DMS 273 (cell line): ENCODE data around the gene NAXE.
"Not testable (repeated sequence)": the region's sequence is repeated elsewhere in the genome, so short reads cannot be mapped to it uniquely, and the experiment has no call there.

Experiments
- DNase-seq: peaks from one replicate; lab custom pipeline; 2025; ENCODE audit not compliant: unreplicated experiment; lab: John Stamatoyannopoulos, UW

The NAXE gene

DNA sequence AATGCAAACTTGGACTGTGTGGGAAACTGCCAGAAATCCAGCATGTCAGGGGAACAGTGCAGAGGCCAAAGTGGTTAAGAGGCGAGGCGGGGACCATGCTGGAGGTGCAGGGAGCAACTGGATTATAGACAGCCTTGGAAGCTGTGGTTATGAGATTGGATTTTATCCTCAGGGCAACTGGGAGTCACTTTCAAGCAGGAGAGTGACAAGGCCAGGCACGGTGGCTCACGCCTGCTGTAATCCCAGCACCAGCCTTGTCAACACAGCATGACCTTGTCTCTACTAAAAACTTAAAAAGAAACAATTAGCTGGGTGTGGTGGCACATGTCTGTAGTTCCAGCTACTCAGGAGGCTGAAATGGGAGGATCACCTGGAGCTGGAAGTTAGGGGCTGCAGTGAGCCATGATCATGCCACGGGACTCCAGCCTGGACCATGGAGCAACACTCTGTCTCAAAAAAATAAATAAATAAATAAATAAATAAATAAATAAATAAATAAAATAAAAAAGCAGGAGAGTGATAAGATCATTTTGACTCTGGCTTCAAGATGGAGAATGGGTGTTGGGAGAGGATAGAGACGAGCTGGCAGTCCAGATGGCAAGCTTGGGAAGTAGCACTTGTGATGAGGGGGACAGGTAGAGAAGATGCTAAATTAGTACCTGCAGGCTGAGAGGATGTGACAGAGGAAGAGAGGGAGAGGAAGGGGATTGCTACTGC, 31.2 kb downstream of the NAXE start:
- DNase-seq: no peak

DNA sequence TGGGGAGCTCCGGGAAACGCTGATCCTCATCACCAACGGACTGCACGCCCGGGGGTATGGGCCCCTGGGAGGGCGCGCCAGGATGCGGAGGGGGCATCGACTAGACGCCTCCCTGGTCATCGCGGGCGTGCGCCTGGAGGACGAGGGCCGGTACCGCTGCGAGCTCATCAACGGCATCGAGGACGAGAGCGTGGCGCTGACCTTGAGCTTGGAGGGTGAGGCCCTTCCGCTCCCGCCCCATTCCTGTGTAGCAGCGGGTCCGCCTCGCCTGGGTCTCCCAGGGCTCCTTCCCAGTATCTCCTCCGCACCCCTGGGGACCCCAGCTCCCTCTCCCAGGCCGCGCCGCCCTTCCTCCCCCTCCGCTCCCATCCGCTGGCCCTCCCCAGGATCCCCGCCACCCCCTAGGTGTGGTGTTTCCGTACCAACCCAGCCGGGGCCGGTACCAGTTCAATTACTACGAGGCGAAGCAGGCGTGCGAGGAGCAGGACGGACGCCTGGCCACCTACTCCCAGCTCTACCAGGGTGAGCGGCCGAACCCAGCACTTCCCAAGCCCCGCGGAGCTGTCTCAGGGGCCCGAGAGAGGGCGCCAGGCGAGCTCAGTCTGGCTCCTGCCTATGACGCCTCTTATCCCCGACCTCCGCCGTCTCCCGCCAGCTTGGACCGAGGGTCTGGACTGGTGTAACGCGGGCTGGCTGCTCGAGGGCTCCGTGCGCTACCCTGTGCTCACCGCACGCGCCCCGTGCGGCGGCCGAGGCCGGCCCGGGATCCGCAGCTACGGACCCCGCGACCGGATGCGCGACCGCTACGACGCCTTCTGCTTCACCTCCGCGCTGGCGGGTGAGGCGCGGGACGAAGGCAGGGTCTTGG, 32.6 kb downstream of the NAXE start:
- DNase-seq: peak; percentile 89

DNA sequence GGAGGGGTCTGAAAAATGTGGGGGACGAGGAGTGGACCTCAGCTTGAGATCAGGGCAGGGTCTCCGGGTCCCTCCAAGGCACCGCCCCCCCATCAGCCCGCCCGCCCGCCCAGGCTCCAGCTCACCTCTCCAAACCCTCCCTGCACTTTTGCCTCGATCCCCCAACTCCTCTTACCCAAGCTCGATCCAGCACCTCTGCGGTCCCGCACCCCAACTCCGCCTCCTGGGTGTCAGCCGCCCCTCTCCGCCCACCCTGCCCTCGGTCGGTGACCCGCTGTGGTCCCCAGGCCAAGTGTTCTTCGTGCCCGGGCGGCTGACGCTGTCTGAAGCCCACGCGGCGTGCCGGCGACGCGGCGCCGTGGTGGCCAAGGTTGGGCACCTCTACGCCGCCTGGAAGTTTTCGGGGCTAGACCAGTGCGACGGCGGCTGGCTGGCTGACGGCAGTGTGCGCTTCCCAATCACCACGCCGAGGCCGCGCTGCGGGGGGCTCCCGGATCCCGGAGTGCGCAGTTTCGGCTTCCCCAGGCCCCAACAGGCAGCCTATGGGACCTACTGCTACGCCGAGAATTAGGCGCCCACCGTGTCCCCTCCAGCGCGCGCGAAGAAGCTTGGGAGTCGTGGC, 33.3 kb downstream of the NAXE start:
- DNase-seq: peak; percentile 59

DNA sequence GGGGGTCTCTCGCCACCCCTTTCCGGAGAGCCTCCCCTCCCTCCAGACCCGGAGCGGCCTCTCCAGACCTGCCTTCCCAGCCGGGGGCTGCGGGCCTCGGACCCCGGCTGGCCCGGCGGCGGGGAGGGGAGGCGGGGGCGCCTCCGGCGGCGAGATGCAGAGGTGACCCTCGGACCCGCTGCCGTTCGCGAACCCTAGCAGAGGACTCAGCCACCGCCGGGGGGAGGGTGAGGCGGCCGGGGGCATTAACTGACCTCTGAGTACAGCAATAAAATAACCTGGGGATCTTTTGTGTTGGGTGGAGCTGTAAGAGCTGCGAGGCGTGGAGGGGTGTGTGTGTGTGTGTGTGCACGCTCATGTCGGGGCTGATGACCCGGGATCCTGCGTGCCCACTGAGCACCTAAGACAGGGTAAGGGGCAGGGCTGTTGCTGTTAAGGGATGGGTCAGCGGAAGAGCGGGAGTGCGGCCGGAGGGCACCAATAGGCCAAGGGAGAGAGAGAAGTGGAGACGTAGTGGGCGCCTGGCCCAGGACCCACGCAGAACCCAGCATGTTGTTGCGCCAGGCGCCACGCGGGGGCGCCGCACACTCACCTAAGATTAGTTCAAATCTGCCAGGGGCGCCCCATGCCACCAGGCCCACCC, 34.0 kb downstream of the NAXE start:
- peak; percentile 84 for DNase-seq

DNA sequence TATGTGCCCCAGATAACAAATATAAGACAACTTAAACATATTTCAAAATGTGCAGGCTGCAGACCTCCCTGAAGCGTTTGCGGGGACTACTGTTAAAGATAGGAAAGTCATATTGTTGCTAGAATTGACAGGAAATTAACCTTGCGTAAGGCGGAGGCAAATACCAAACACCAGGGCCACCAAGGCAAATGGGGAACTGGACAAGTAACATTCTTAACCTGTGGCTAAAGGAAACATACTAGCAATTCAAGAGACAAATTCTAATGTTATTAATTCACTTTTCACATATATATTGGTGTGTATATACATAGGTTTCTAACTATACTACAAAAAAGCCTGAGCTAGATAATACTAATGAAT, 34.5 kb downstream of the NAXE start:
- DNase-seq: no peak

DNA sequence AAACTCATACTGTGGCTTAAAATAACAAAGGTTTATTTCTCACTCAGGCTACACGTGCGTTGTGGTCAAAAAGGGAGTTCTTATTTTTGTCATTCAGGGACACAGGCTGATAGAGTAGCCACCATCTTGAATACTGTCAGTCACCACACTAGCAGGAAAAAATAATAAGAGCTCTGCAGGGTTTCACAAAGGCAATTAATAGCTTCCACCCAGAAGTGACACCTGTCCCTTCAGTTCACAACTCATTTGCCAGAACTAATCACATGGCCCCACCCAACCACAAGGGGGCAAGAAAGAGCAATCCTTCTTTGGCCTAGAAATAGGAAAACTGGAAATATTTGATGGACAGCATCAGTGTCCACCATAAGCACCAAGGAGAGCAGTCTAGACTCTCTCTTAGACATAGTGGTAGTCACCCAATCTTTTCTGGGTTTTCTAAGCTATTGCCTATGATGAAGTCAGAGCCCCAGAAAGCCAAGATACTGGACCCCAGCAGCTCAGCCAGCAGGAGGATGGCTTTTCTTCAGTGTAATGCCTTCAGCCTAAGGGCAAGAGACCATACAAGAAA, 35.8 kb downstream of the NAXE start:
- DNase-seq: peak; percentile 82

DNA sequence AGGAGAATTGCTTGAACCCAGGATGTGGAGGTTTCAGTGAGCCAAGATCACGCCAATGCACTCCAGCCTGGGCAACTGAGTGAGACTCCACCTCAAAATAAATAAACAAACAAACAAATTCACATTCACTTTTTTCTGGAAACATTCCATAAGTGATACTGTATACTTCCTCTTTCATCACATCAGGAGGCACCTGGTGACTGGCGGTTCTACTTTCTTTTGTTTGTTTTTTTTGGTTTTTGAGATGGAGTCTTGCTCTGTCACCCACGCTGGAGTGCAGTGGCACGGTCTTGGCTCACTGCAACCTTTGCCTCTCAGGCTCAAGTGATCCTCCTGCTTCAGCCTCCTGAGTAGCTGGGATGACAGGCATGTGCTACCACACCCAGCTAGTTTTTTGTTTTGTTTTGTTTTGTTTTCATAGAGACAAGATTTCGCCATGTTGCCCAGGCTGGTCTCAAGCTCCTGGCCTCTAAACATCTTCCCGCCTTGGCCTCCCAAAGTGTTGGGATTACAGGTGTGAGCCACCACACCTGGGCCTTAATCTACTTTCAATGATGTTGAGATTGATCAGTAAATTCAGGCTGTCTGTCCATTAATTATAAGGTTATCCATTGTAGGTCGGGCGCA, 38.4 kb downstream of the NAXE start:
- no peak for DNase-seq

DNA sequence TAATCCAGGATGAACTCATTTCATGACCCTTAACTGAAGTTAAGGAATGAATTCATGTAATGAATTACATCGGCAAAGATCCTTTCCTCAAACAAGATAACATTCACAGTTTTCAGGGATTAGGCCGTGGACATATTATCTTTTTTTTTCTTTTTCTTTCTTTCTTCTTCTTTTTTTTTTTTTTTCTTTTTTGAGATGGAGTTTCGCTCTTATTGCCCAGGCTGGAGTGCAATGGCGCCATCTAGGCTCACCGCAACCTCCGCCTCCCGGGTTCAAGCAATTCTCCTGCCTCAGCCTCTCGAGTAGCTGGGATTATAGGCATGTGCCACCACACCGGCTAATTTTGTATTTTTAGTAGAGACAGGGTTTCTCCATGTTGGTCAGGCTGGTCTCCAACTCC, 39.6 kb downstream of the NAXE start:
- DNase-seq: not testable (repeated sequence)

DNA sequence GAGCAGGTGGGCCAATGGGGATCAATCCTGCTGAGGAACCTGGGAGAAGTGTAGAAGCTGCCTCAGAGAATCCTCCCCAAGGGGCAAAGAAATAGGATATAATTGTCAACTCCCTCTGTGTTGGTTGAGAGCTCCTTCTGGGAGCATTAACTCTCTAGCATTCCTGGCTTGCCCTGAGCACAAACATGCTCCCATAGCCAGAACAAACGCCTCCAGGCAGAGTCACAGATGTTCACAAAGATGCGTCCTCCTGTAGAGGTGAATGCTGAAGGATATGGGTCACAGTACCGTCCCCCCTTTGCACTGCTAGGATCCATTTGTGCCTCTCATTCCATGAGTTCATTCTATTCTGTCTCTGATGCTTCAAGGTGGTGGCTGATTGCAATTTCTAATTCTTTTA, 40.8 kb downstream of the NAXE start:
- DNase-seq: no peak

DNA sequence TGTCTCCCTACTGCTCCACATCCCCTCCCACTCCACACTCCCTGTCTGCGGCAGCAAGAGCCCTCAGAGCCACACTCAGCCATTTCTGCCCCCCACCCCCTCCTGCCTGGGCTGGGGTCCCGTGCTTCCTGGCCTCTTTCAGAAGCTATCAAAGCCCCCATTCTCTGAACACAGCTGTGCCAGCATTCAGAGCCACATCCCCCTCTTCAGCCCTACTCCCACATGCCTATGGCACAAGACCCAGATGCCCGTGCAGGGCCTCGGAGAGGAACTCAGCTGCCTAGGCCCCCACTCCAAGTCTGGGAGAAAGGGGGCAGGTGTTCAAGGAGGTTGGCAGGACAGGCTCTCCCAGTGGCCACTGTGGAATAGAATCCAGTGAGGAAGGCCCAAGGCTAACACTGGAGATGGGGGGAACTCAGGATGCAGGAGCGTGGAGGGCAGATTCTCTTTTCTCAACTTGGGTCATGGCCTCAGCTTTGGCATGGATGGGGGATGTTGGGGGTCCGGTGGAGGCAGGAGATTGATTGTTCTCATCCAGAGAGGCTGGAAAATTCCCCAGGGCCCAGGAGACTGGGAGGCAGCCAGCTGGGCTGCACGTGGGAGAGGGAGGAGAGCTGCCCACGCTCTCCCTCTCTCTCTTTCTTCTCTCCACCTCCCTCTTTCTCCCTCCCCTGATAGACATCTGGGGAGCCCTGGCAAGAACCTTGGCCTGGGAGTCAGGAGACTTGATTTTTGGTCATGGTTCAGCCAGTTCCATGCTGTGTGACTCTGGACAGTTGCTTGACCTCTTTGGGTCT, 46.8 kb downstream of the NAXE start:
- DNase-seq: peak; percentile 56

DNA sequence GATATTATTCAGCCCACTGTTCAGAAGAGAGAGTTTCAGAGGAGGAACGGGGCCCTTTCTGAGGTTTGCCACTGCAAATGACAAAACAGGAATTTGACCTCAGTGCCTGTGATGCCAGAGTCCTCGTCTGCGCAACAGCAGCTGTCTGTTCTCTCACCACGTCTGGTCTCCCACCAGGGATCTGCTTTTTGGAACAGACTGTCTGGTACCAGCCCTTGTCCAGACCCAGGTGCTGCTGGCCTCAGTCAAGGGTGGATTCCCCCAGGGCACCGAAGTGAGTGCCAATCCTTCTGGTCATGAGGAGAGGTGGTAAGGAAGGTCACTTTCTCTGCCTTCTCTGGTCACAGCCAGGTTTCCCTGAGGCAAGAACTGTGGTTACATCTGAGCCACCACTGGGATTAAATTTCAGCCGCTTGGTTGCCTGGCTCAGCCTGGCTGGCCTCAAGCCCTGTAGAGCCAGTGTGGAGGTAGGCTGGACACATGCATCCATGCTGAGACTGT, 48.1 kb downstream of the NAXE start:
- DNase-seq: peak; percentile 53

DNA sequence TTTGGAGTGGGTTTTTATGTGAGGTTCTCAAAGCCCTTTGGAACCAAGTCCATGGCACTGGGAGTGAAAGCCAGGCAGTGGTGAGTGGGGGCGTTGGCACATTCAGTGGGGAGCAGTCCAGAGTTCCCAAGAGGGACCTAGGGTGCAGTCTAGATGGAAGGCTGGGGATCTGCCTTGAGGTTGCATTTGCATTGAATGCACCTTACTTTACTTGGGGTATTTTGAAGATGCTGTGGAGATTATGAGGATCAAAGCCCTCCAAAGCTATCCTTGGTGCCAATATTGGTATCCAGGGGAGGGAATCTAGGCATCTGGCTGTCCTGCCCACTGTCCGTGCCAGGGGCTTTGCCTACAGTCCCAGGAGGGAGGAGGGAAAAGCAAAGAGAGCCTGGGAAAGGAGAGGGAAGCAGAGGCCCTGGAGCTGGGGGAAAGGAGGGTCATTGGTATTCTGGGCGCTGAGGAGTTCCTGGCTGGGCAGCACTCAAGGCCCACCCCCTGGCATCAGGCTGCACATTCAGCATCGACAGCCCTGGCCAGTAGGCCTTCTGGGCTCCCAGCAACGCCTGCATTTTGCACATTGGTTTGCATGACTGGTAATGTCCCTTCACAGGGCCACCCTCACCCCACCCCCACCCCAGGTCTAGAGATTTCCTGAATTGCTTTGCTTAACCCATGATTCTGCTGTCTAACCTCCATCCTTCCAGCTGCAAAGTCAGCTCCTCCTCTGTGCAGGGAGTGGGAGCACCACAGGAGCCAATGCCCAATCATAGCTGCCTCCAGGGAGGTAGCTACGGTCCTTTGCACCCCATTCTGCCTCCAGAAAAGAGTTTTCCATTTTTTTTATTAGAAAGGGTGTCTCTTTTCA, 49.5 kb downstream of the NAXE start:
- no peak for DNase-seq

DNA sequence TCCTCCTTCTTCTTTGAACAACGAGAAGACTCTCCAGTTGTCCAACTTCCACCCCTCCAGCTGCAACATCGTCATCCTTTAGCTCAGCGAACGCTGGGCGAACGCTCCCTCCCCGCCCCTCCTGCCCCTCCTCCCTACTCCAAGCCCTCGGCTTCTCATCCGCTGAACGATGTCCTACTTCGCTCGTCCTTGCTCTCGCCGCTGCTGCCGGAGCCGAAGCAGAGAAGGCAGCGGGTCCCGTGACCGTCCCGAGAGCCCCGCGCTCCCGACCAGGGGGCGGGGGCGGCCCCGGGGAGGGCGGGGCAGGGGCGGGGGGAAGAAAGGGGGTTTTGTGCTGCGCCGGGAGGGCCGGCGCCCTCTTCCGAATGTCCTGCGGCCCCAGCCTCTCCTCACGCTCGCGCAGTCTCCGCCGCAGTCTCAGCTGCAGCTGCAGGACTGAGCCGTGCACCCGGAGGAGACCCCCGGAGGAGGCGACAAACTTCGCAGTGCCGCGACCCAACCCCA, 50.2 kb downstream of the NAXE start, which contains the start of gene BCAN:
Gene BCAN (plus strand): TSS at position 357 of the 504 bp plus-strand sequence. CDS start 3,938 bp downstream, outside the sequence.
- DNase-seq: peak; percentile 75

DNA sequence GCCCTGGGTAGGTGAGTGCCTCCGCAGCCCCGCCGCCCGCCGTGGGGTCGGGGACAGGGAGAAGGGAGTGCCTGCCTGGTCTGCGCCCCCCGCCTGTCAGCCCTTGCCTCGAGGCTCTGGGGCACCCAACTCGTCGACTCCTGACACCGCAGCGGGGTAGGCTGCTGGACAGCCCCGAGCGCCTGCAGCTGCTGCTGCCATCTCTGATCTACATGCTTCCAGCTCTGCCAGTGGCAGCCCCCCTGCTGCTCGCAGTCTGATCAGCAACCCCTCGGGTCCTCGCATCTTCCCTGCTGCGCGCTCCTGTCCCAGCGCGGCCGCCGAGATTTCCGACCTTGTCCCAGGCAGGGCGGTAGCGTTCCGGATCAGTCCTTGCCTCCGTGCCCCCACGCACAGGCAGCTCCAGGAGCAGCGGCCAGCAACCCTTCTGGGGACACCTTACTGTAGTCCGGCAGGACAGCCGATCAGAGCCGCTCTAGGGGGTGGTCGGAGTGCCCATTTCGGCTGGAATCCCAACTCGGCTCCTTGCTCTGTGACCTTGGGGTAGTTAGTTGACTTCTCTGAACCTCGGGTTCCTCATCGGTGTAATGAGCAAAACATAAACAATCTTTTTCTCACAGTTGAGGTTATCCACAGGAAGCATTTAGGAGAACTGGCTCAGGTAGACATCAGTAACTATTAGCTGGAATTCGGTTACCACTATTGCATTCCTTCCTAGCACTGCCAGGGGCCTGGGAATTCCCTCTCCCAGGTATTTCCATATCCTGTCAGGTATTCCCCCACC, 50.9 kb downstream of the NAXE start:
- DNase-seq: no peak

DNA sequence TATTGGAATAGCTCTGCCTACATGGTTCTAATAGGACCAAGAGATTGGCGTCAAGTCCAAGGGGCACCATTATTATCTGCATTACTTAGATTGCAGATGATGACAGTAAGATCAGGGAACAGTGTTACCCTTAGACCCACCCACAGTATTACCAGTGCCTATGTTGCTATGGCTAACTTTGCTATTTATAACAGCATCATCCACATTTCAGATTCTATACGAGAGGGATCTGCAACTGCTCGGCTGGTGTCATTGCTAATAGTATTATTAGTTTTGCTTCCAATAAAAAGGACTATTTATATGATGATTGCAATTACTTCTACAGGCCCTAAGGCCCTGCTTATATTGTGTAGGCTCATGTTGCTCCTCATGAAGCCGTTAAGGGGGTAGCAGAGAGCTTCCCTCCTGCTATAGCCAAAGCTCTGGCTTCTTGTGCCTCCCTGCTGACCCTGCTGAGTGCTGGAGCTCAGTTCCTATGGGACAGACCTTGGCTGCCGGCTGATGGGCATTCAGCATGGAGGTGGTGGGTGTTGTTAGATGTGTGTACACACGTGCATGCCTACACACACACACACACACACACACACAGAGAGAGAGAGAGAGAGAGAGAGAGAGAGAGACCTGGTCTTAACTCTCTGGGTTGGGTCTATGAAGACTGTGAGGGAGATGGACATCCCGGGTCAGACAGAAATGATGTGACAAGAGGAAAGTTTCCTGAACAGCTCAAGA, 51.6 kb downstream of the NAXE start:
- DNase-seq: no peak

DNA sequence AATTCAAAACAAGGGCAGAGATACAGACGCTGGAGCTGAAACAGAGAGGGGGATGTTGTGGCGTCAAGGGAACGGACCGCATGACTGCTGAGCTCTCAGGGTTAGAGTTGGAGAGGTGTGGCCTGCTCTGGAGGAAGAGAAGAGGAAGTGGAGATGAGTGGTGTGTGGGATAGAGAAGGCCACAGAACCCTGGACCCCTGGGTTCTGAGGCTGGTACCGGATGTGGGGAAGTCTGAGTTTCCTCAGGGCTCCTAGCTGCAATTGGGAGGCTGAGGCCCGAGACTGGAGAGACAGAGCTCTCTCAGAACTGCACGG, 52.2 kb downstream of the NAXE start:
- no peak for DNase-seq
